HepG2 (cell line): ENCODE results near the gene NT5DC1. TPM values are rescaled to one million over a fixed set of nuclear protein-coding genes. Genes with fewer than 3 reads are reported as not detected.

Experiments
- ARID2 ChIP-seq: sonication (generic); formaldehyde crosslinking; IDR thresholded peaks from 2 replicates; pipeline ENCODE4 v1.8.1; 2022; ENCODE audit warnings: mild to moderate bottlenecking, missing genetic modification reagents, borderline replicate concordance
- ONECUT2 ChIP-seq: sonication (generic); formaldehyde crosslinking; IDR thresholded peaks from 2 replicates; pipeline ENCODE4 v1.4.0; 2020; ENCODE audit warnings: missing genetic modification reagents
- PPARG ChIP-seq: conservative IDR thresholded peaks from 2 replicates; pipeline ENCODE4 v1.6.1; 2016; ENCODE audit warnings: missing biosample characterization, missing genetic modification reagents
- PTBP1 ChIP-seq: fragments of 200-400 bp; formaldehyde crosslinking; IDR thresholded peaks from 2 replicates; pipeline ENCODE4 v1.6.1; 2018; ENCODE audit warnings: low read length, low read depth; ENCODE audit not compliant: poor library complexity, severe bottlenecking
- RFX5 ChIP-seq: IDR thresholded peaks from 2 replicates; pipeline ENCODE4 v1.6.1; 2011; ENCODE audit warnings: low read depth, low read length, improper control_type of control experiment
- SRY ChIP-seq: sonication (generic); formaldehyde crosslinking; IDR thresholded peaks from 2 replicates; pipeline ENCODE4 v1.8.0; 2022; ENCODE audit warnings: mild to moderate bottlenecking, missing genetic modification reagents
- ZNF749 ChIP-seq: sonication (generic); formaldehyde crosslinking; IDR thresholded peaks from 2 replicates; pipeline ENCODE4 v1.8.0; 2022; ENCODE audit warnings: mild to moderate bottlenecking, missing genetic modification reagents, moderate library complexity, borderline replicate concordance
- ZZZ3 ChIP-seq: sonication (generic); formaldehyde crosslinking; IDR thresholded peaks from 2 replicates; pipeline ENCODE4 v1.4.0; 2020; ENCODE audit warnings: missing genetic modification reagents, mild to moderate bottlenecking, borderline replicate concordance
- polyA plus RNA-seq, 8 experiments: library from polyadenylated mRNA; depleted of rRNA in 3 of 8; stranded (reverse) in 7 of 8; unstranded in 1 of 8; fragments of >200 nt; fragmentation: Illumina TruSeq in 4 of 8; extraction: Trizol in 4 of 8; gene quantifications; 2 replicates each; pipeline versions ENCODE4 v1.2.1 to v1.2.3, GENCODE V29; 2011 to 2016; ENCODE audit warnings: low read depth in 4 of 8, missing spikeins in 1 of 8, mixed read lengths in 1 of 8; ENCODE audit not compliant: insufficient read depth in 1 of 8
- total RNA-seq, 5 experiments: library from RNA; depleted of rRNA; stranded (reverse); fragments of >200 nt; fragmentation: Illumina TruSeq; extraction: Trizol; gene quantifications; 2 replicates each; pipeline ENCODE4 v1.2.3, GENCODE V29; 2016; ENCODE audit warnings: low read depth in 1 of 5
- TF ChIP-seq, protein P1 (sequence below): sonication (generic); formaldehyde crosslinking; IDR thresholded peaks from 2 replicates; pipeline ENCODE4 v1.4.0; 2020; ENCODE audit warnings: missing genetic modification reagents
- TF ChIP-seq, protein P2 (sequence below): sonication (generic); formaldehyde crosslinking; IDR thresholded peaks from 2 replicates; pipeline ENCODE4 v1.4.0; 2020; ENCODE audit warnings: mild to moderate bottlenecking, missing genetic modification reagents
- TF ChIP-seq, protein P3 (sequence below): sonication (generic); formaldehyde crosslinking; IDR thresholded peaks from 2 replicates; pipeline ENCODE4 v1.9.0; 2021; ENCODE audit warnings: missing genetic modification reagents, mild to moderate bottlenecking, borderline replicate concordance

NT5DC1 gene
- total and polyA plus RNA-seq, 2 of the 13 experiments (the other 11 are each of a cell fraction or from before 2014, with no cell fraction given) = 27.0 to 56.1 TPM

DNA sequence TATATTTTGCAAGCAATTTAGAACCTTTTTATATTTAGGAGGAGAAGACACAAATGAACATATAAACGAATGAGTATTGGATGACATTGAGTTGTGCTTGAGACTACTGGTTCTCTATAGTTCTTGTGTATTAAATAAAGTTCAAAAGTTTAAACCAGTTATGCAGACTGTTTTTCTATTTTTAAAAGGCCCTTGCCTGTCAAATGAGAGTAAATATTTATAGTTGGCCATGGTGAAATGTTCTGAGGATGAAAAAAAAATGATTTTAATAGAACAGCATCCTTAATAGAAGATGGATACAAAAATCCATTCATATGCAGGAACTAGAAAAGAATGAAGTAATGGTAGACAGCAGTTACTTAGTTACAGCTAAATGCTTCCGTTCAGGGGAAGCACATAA, 88.8 kb downstream of the NT5DC1 start (continued):
- TF ChIP-seq, protein P1, sequence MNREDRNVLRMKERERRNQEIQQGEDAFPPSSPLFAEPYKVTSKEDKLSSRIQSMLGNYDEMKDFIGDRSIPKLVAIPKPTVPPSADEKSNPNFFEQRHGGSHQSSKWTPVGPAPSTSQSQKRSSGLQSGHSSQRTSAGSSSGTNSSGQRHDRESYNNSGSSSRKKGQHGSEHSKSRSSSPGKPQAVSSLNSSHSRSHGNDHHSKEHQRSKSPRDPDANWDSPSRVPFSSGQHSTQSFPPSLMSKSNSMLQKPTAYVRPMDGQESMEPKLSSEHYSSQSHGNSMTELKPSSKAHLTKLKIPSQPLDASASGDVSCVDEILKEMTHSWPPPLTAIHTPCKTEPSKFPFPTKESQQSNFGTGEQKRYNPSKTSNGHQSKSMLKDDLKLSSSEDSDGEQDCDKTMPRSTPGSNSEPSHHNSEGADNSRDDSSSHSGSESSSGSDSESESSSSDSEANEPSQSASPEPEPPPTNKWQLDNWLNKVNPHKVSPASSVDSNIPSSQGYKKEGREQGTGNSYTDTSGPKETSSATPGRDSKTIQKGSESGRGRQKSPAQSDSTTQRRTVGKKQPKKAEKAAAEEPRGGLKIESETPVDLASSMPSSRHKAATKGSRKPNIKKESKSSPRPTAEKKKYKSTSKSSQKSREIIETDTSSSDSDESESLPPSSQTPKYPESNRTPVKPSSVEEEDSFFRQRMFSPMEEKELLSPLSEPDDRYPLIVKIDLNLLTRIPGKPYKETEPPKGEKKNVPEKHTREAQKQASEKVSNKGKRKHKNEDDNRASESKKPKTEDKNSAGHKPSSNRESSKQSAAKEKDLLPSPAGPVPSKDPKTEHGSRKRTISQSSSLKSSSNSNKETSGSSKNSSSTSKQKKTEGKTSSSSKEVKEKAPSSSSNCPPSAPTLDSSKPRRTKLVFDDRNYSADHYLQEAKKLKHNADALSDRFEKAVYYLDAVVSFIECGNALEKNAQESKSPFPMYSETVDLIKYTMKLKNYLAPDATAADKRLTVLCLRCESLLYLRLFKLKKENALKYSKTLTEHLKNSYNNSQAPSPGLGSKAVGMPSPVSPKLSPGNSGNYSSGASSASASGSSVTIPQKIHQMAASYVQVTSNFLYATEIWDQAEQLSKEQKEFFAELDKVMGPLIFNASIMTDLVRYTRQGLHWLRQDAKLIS = no peak
- TF ChIP-seq, protein P2, sequence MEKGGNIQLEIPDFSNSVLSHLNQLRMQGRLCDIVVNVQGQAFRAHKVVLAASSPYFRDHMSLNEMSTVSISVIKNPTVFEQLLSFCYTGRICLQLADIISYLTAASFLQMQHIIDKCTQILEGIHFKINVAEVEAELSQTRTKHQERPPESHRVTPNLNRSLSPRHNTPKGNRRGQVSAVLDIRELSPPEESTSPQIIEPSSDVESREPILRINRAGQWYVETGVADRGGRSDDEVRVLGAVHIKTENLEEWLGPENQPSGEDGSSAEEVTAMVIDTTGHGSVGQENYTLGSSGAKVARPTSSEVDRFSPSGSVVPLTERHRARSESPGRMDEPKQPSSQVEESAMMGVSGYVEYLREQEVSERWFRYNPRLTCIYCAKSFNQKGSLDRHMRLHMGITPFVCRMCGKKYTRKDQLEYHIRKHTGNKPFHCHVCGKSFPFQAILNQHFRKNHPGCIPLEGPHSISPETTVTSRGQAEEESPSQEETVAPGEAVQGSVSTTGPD (CRISPR knock-in tag) = no peak
- TF ChIP-seq ZZZ3 (CRISPR knock-in tag) (no peak), ARID2 (CRISPR knock-in tag) (no peak), RFX5 (no peak), SRY (CRISPR knock-in tag) (no peak), ZNF749 (CRISPR knock-in tag) (no peak), ONECUT2 (CRISPR knock-in tag) (no peak), PPARG (CRISPR knock-in tag) (no peak), PTBP1 (no peak)
- TF ChIP-seq, protein P3, sequence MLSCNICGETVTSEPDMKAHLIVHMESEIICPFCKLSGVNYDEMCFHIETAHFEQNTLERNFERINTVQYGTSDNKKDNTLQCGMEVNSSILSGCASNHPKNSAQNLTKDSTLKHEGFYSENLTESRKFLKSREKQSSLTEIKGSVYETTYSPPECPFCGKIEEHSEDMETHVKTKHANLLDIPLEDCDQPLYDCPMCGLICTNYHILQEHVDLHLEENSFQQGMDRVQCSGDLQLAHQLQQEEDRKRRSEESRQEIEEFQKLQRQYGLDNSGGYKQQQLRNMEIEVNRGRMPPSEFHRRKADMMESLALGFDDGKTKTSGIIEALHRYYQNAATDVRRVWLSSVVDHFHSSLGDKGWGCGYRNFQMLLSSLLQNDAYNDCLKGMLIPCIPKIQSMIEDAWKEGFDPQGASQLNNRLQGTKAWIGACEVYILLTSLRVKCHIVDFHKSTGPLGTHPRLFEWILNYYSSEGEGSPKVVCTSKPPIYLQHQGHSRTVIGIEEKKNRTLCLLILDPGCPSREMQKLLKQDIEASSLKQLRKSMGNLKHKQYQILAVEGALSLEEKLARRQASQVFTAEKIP = no peak
